HUES6 (cell line): ENCODE data around the gene CHIC1.
"Not testable (repeated sequence)": the region's sequence is repeated elsewhere in the genome, so short reads cannot be mapped to it uniquely, and the experiment has no call there.

Experiments used
- H3K27ac ChIP-seq: 2 replicates; pipeline ENCODE4 v1.7.0; 2013; ENCODE audit warnings: low read depth, mild to moderate bottlenecking, low read length, inconsistent platforms
- H3K27me3 ChIP-seq: 2 replicates; pipeline ENCODE4 v1.6.1; 2013; ENCODE audit warnings: low read length; ENCODE audit not compliant: control insufficient read depth, insufficient read depth
- H3K36me3 ChIP-seq: 2 replicates; pipeline ENCODE4 v1.6.1; 2013; ENCODE audit warnings: low read length; ENCODE audit not compliant: control insufficient read depth, insufficient read depth
- H3K4me1 ChIP-seq: 2 replicates; pipeline ENCODE4 v1.6.1; 2013; ENCODE audit warnings: low read length; ENCODE audit not compliant: control insufficient read depth, insufficient read depth
- H3K4me3 ChIP-seq: 2 replicates; pipeline ENCODE4 v1.5.1; 2013; ENCODE audit warnings: low read depth, low read length
- H3K9ac ChIP-seq: one replicate; pipeline ENCODE4 v1.6.1; 2013; ENCODE audit warnings: mild to moderate bottlenecking, low read length
- H3K9me3 ChIP-seq: 2 replicates; pipeline ENCODE4 v1.6.1; 2013; ENCODE audit warnings: low read depth, low read length; ENCODE audit not compliant: control insufficient read depth, insufficient read depth

CHIC1 gene

DNA sequence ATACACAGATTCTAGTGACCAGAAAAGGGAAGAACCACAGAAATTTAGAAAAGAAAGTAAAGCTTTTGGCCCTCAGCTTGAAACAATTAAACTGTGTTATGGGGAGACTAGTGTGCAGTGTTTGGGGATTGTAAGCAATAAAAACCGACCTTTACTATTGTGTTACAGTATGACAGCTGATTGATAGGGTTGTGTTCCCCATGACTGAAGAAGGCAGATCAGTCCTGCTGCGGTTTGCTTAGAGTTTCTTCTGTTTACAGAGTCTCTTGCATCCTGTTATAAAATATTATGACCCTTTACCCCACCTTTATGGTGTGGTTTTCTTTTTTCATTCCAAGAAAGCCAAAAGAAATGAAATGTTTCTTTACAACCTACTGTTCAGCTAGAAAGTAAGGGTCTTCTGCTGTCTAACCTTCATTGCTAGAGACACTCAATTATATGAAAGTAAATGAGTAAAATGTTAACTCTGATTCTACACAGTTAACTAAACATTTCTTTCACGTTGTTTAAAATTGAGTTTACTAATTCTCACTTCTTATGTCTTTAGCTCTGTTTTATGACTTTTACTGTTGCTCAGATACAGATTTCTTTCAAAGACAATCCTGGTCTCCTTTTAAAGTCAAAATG is 18.1 kb downstream of the CHIC1 start:
- no peak overlapping the region for H3K4me3 ChIP-seq
- H3K27me3 ChIP-seq, result peaks cover 2% of the 10 kb centered on the region; the same call in 1 of the 2 replicates
- peaks cover 17% of the 10 kb centered on the region for H3K4me1 ChIP-seq
- peak overlapping the region; percentile 13 for H3K9ac ChIP-seq
- H3K9me3 ChIP-seq, result no peaks in the 10 kb centered on the region
- peak overlapping the region; percentile 63; the same call in 1 of the 2 replicates for H3K27ac ChIP-seq
- peaks cover 5% of the 10 kb centered on the region for H3K36me3 ChIP-seq

GRCh38 chrX:73597758-73598157 is 34.8 kb downstream of the CHIC1 start:
- H3K9me3 ChIP-seq, result peaks cover 21% of the 10 kb centered on the region; the same call in 1 of the 2 replicates
- not testable (repeated sequence) for H3K27me3 ChIP-seq, H3K4me1 ChIP-seq, H3K4me3 ChIP-seq, H3K36me3 ChIP-seq, H3K27ac ChIP-seq, H3K9ac ChIP-seq

GRCh38 chrX:73615022-73615421 is 52.0 kb downstream of the CHIC1 start:
- Histone ChIP-seq H3K4me1 (no peaks in the 10 kb centered on the region), H3K36me3 (peaks cover 23% of the 10 kb centered on the region; the same call in 1 of the 2 replicates), H3K4me3 (no peak overlapping the region), H3K27me3 (no peaks in the 10 kb centered on the region; the same call in 1 of the 2 replicates), H3K9ac (no peak overlapping the region), H3K27ac (no peak overlapping the region), H3K9me3 (peaks cover 46% of the 10 kb centered on the region)

DNA sequence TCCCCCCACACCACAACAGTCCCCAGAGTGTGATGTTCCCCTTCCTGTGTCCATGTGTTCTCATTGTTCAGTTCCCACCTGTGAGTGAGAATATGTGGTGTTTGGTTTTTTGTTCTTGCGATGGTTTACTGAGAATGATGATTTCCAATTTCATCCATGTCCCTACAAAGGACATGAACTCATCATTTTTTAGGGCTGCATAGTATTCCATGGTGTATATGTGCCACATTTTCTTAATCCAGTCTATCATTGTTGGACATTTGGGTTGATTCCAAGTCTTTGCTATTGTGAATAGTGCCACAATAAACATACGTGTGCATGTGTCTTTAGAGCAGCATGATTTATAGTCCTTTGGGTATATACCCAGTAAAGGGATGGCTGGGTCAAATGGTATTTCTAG is 78.7 kb downstream of the CHIC1 start:
- not testable (repeated sequence) for H3K27me3 ChIP-seq, H3K27ac ChIP-seq, H3K4me1 ChIP-seq, H3K9ac ChIP-seq, H3K4me3 ChIP-seq
- peaks cover 14% of the 10 kb centered on the region for H3K36me3 ChIP-seq
- peaks cover 61% of the 10 kb centered on the region for H3K9me3 ChIP-seq

- Histone ChIP-seq H3K9ac (no peak overlapping the region), H3K36me3 (peaks cover 19% of the 10 kb centered on the region), H3K27ac (no peak overlapping the region), H3K4me3 (no peak overlapping the region), H3K9me3 (peaks cover 50% of the 10 kb centered on the region), H3K4me1 (no peaks in the 10 kb centered on the region), H3K27me3 (no peaks in the 10 kb centered on the region; the same call in 1 of the 2 replicates)
Observed at GRCh38 chrX:73647212-73647611, 84.2 kb downstream of the CHIC1 start.

DNA sequence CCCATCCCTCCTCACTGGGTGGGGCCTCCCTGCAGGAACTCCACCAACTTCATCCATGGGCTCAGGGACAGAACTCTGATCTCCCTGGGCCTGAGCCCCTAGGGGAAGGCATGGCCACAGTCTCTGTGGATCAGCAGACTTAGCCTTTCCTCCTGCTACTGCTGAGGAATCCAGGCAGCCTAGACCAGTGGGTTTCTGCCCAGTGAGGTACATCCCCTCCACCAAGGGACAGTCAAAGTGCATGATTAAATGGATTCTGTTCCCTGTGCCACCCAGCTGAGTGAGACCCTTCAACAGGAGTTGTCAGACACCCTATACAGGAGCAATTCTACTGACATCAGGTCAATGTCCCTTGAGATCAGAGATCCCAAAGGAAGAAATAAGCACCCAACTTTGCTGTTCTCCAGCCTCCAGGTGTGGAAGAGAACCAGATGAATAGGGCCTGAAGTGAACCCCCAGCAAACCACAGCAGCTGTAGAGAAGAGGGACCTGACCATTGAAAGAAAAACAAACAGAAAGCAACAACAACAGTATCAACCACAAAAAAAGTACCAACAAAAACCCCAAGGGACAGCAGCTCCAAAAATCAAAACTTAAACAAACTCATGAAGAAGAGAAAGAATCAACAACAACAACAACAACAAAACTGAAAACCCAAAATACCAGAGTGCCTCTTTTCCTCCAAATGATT is 84.8 kb downstream of the CHIC1 start:
- no peaks in the 10 kb centered on the region for H3K4me1 ChIP-seq
- H3K27ac ChIP-seq, result no peak overlapping the region
- H3K9me3 ChIP-seq, result peaks cover 52% of the 10 kb centered on the region
- H3K27me3 ChIP-seq, result no peaks in the 10 kb centered on the region; the same call in 1 of the 2 replicates
- H3K36me3 ChIP-seq, result peaks cover 19% of the 10 kb centered on the region
- H3K4me3 ChIP-seq, result no peak overlapping the region
- H3K9ac ChIP-seq, result no peak overlapping the region

GRCh38 chrX:73661322-73661721 is 98.3 kb downstream of the CHIC1 start:
- H3K4me3 ChIP-seq, H3K27ac ChIP-seq, H3K27me3 ChIP-seq, H3K36me3 ChIP-seq, H3K9ac ChIP-seq, H3K4me1 ChIP-seq: not testable (repeated sequence)
- H3K9me3 ChIP-seq, result peaks cover 45% of the 10 kb centered on the region

GRCh38 chrX:73668779-73669178 is 105.8 kb downstream of the CHIC1 start:
- H3K27me3 ChIP-seq, result no peaks in the 10 kb centered on the region; the same call in 1 of the 2 replicates
- peaks cover 37% of the 10 kb centered on the region for H3K9me3 ChIP-seq
- H3K4me3 ChIP-seq, result no peak overlapping the region
- H3K4me1 ChIP-seq, result peaks cover 3% of the 10 kb centered on the region; the same call in 1 of the 2 replicates
- H3K27ac ChIP-seq, result no peak overlapping the region
- no peak overlapping the region for H3K9ac ChIP-seq
- 0 out of 2 replicates have a peak, but pooled peaks cover 2% of the 10 kb centered on the region for H3K36me3 ChIP-seq

DNA sequence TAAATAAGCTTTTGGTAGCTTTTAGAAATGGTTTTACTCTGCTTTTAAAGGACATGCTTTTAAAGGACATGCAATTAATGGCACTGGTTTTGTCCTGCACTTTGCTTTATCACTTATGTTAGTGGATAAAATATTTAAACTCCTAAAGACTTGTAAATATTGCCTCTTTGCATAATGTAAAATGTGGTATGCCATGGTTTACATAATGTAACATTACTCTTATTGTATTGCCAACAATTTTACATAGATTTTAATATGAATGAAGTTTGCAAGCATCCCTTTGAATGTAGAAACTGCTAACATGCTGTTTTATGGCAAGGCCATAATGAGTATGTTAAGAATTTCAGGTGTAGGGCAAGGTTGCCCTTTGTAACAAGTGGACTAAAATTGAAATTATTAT is 118.4 kb downstream of the CHIC1 start:
- Histone ChIP-seq H3K27ac (peak overlapping the region; percentile 65), H3K36me3 (peaks cover 6% of the 10 kb centered on the region), H3K4me3 (no peak overlapping the region), H3K9me3 (peaks cover 28% of the 10 kb centered on the region), H3K27me3 (no peaks in the 10 kb centered on the region; the same call in 1 of the 2 replicates), H3K9ac (no peak overlapping the region), H3K4me1 (peaks cover 29% of the 10 kb centered on the region)

DNA sequence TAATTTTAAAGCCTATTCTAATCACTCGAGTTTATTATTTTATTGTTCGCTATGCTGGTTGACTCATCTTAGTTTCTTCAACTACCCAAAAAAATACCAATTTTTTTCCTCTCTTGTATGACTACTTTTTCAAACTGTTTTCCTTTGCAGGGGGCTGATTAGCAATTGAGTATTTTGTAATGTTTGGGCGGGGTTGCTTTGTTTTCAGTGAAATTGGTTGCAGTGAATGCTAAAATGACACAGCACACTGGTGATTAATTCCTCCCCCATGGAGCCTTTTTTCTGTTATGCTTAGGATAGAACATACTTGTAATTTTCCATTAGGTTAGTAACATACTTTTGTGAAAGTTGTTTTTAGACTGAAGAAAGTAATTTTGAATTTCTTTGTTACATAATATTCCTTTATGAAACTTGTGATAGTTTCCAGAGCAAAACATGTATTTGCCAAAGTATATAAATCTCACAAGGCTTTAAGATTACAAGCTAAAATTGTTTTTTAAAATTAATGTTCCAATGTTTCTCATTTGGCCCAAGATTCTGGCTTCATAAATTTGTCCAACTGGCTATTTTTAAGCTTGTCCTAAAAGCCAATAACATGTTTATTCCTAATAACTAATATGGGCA is 120.4 kb downstream of the CHIC1 start:
- peak overlapping the region; percentile 54; the same call in 1 of the 2 replicates for H3K27ac ChIP-seq
- H3K36me3 ChIP-seq, result peaks cover 10% of the 10 kb centered on the region
- H3K9me3 ChIP-seq, result peaks cover 21% of the 10 kb centered on the region
- peaks cover 29% of the 10 kb centered on the region for H3K4me1 ChIP-seq
- no peak overlapping the region for H3K4me3 ChIP-seq
- H3K27me3 ChIP-seq, result no peaks in the 10 kb centered on the region; the same call in 1 of the 2 replicates
- no peak overlapping the region for H3K9ac ChIP-seq

- not testable (repeated sequence) for H3K27me3 ChIP-seq, H3K36me3 ChIP-seq, H3K9ac ChIP-seq, H3K4me3 ChIP-seq, H3K27ac ChIP-seq
- Histone ChIP-seq H3K4me1 (peaks cover 10% of the 10 kb centered on the region; the same call in 1 of the 2 replicates), H3K9me3 (peaks cover 10% of the 10 kb centered on the region)
Observed at GRCh38 chrX:73707014-73707413, 144.0 kb downstream of the CHIC1 start.
